ENCODE data around the gene KCNH5.

DNA sequence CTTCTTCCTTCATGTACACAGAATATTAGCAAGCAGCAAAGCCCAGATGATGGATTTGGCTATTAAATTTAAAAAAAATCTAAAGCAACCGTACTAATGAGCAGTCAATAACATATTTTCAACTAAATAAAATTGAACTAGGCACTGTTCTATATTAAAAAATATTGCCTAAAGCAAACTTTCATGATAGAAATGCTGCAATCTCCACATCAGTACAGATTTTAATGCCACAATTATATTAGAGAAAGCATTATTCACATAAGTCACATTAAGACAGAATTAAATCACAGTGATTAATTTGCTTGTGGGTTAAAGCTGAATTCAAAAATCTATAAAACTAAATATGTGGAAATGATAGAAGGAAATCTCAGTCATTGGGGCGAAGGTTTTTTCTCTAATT lies 200.7 kb downstream of the KCNH5 start:
- TF ChIP-seq, protein P1, sequence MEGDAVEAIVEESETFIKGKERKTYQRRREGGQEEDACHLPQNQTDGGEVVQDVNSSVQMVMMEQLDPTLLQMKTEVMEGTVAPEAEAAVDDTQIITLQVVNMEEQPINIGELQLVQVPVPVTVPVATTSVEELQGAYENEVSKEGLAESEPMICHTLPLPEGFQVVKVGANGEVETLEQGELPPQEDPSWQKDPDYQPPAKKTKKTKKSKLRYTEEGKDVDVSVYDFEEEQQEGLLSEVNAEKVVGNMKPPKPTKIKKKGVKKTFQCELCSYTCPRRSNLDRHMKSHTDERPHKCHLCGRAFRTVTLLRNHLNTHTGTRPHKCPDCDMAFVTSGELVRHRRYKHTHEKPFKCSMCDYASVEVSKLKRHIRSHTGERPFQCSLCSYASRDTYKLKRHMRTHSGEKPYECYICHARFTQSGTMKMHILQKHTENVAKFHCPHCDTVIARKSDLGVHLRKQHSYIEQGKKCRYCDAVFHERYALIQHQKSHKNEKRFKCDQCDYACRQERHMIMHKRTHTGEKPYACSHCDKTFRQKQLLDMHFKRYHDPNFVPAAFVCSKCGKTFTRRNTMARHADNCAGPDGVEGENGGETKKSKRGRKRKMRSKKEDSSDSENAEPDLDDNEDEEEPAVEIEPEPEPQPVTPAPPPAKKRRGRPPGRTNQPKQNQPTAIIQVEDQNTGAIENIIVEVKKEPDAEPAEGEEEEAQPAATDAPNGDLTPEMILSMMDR (IDR thresholded peaks at IDR 0.05; ENCODE audit: insufficient read depth, low read depth, low read length) = no peak
- no peak for TF ChIP-seq EZH2 (IDR thresholded peaks at IDR 0.05; ENCODE audit: insufficient read depth, low read length)

Data from astrocyte (in vitro differentiated cells and primary cell).